ENCODE results near the gene SH3BP2. TPM values are rescaled to one million over a fixed set of nuclear protein-coding genes. Genes with fewer than 3 reads are reported as not detected.
"Not testable (repeated sequence)": the region's sequence is repeated elsewhere in the genome, so short reads cannot be mapped to it uniquely, and the experiment has no call there.

SH3BP2 gene
- total RNA-seq, 5 donors from 2014 or later (not counting 1 experiment from before 2014, with no cell fraction given): 44.0 to 68.2 (median 49.7) TPM

DNA sequence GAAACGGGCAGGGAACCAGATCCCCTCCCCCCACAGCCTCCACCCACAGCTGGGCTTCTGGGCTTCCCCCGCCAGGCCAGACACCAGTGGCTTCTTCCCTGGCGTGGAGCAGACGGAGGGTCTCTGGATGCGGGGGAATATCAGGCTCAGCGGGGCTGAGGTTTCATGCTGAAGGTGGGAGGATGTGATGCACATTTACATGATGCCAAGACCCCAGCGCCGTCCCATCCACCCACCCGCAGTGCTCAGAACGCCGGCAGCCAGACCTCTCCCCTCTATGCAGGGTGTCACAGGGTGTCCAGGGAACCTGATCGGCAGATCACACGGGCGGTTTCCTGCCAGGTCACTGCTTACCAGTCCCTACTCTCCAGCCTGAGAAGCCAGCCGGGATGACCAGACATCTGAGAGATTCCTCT is 24.0 kb upstream of the SH3BP2 start:
- Histone ChIP-seq H3K27ac (ENCODE audit: low read length) (no peak overlapping the region), H3K4me3 (ENCODE audit: control insufficient read depth in 1 of 2, extremely low read depth in 1 of 2, low read length in 1 of 2) (no peak overlapping the region), H3K36me3 (ENCODE audit: control insufficient read depth in 2 of 2, extremely low read depth in 1 of 2, insufficient read depth in 1 of 2, low read length in 1 of 2) (no peaks in the 10 kb centered on the region), H3K4me1 (ENCODE audit: control insufficient read depth in 1 of 2, extremely low read depth in 1 of 2, insufficient read depth in 2 of 2, low read length in 2 of 2) (peaks cover 0 to 5% of the 10 kb centered on the region in 2 experiments), H3K9me3 (no peaks in the 10 kb centered on the region), H3K27me3 (replicated peaks in 1 of 2; ENCODE audit: control insufficient read depth in 2 of 2, extremely low read depth in 1 of 2, insufficient read depth in 2 of 2, low read length in 1 of 2) (no peaks in the 10 kb centered on the region)
- no peak overlapping the region for H3K4me3 Mint-ChIP-seq
- H3K9me3 Mint-ChIP-seq: peaks cover 0 to 3% (median 0%) of the 10 kb centered on the region in 3 donors
- H3K27ac Mint-ChIP-seq: no peak overlapping the region
- no peak for DNase-seq
- ATAC-seq (replicated peaks in 1 of 4): no peak
- ChIA-PET CTCF (no interaction called here), POLR2A (no interaction called here)
- H3K27me3 Mint-ChIP-seq: no peaks in the 10 kb centered on the region
- 87% methylated on average over 3 of the region's 15 CpGs for WGBS (ENCODE audit: insufficient coverage)
- H3K4me1 Mint-ChIP-seq: peaks cover 11 to 14% (median 14%) of the 10 kb centered on the region in 3 donors
- H3K36me3 Mint-ChIP-seq: no peaks in the 10 kb centered on the region

- no peaks in the 10 kb centered on the region for H3K27me3 ChIP-seq (replicated peaks in 1 of 2; ENCODE audit: control insufficient read depth in 2 of 2, extremely low read depth in 1 of 2, insufficient read depth in 2 of 2, low read length in 1 of 2)
- Mint-ChIP-seq H3K36me3 (no peaks in the 10 kb centered on the region), H3K27me3 (no peaks in the 10 kb centered on the region), H3K27ac (peak overlapping the region in 1 of 2 donors; percentile 15), H3K4me1 (peaks cover 8 to 12% (median 11%) of the 10 kb centered on the region in 3 donors), H3K4me3 (no peak overlapping the region), H3K9me3 (peaks cover 0 to 3% (median 0%) of the 10 kb centered on the region in 3 donors)
- ChIA-PET POLR2A (no interaction called here), CTCF (interaction anchor here (0.5 to 0.6 kb wide), 2 partner anchors 15 to 57 kb away, joined by 3 read pairs; no protein-coding TSS in a partner anchor)
- no peaks in the 10 kb centered on the region for H3K4me1 ChIP-seq (ENCODE audit: control insufficient read depth in 1 of 2, extremely low read depth in 1 of 2, insufficient read depth in 2 of 2, low read length in 2 of 2)
- no peaks in the 10 kb centered on the region for H3K9me3 ChIP-seq
- no peak overlapping the region for H3K4me3 ChIP-seq (ENCODE audit: control insufficient read depth in 1 of 2, extremely low read depth in 1 of 2, low read length in 1 of 2)
- H3K27ac ChIP-seq (ENCODE audit: low read length): no peak overlapping the region
- DNase-seq (no peak), ATAC-seq (replicated peaks in 1 of 4) (no peak)
- 80% methylated on average over 1 of the region's 3 CpGs for WGBS (ENCODE audit: insufficient coverage)
- no peaks in the 10 kb centered on the region for H3K36me3 ChIP-seq (ENCODE audit: control insufficient read depth in 2 of 2, extremely low read depth in 1 of 2, insufficient read depth in 1 of 2, low read length in 1 of 2)
Measured at GRCh38 chr4:2771264-2771663, 21.6 kb upstream of the SH3BP2 start.

GRCh38 chr4:2780643-2781042 is 12.2 kb upstream of the SH3BP2 start:
- H3K36me3 ChIP-seq (ENCODE audit: control insufficient read depth in 2 of 2, extremely low read depth in 1 of 2, insufficient read depth in 1 of 2, low read length in 1 of 2); H3K36me3 Mint-ChIP-seq; H3K27ac ChIP-seq (ENCODE audit: low read length); H3K27me3 Mint-ChIP-seq; H3K4me3 ChIP-seq (ENCODE audit: control insufficient read depth in 1 of 2, extremely low read depth in 1 of 2, low read length in 1 of 2); H3K27ac Mint-ChIP-seq; H3K9me3 ChIP-seq; H3K27me3 ChIP-seq (replicated peaks in 1 of 2; ENCODE audit: control insufficient read depth in 2 of 2, extremely low read depth in 1 of 2, insufficient read depth in 2 of 2, low read length in 1 of 2); ATAC-seq (replicated peaks in 1 of 4); H3K4me1 Mint-ChIP-seq; H3K4me3 Mint-ChIP-seq; DNase-seq; H3K4me1 ChIP-seq (ENCODE audit: control insufficient read depth in 1 of 2, extremely low read depth in 1 of 2, insufficient read depth in 2 of 2, low read length in 2 of 2): not testable (repeated sequence)
- ChIA-PET POLR2A (interaction anchor here in 1 of 2 donors (0.7 kb wide), 1 partner anchor 391 kb away, joined by 6 read pairs; no protein-coding TSS in a partner anchor), CTCF (interaction anchor here in 1 of 2 donors (0.6 kb wide), 1 partner anchor 254 kb away, joined by 6 read pairs; no protein-coding TSS in a partner anchor)
- no CpG with 5 or more reads among the region's 5 CpGs for WGBS (ENCODE audit: insufficient coverage)
- peaks cover 8 to 22% (median 11%) of the 10 kb centered on the region in 3 donors for H3K9me3 Mint-ChIP-seq

- Histone ChIP-seq H3K4me1 (ENCODE audit: control insufficient read depth in 1 of 2, extremely low read depth in 1 of 2, insufficient read depth in 2 of 2, low read length in 2 of 2) (peaks cover 14 to 18% of the 10 kb centered on the region in 2 experiments), H3K9me3 (no peaks in the 10 kb centered on the region), H3K27me3 (replicated peaks in 1 of 2; ENCODE audit: control insufficient read depth in 2 of 2, extremely low read depth in 1 of 2, insufficient read depth in 2 of 2, low read length in 1 of 2) (no peaks in the 10 kb centered on the region), H3K4me3 (ENCODE audit: control insufficient read depth in 1 of 2, extremely low read depth in 1 of 2, low read length in 1 of 2) (no peak overlapping the region), H3K36me3 (ENCODE audit: control insufficient read depth in 2 of 2, extremely low read depth in 1 of 2, insufficient read depth in 1 of 2, low read length in 1 of 2) (no peaks in the 10 kb centered on the region), H3K27ac (ENCODE audit: low read length) (no peak overlapping the region)
- ChIA-PET POLR2A (no interaction called here), CTCF (interaction anchor here in 1 of 2 donors (0.5 kb wide), 1 partner anchor 17 kb away, joined by 7 read pairs; no protein-coding TSS in a partner anchor)
- ATAC-seq (replicated peaks in 1 of 4): no peak
- Mint-ChIP-seq H3K9me3 (peaks cover 8 to 22% (median 11%) of the 10 kb centered on the region in 3 donors), H3K4me3 (no peak overlapping the region), H3K36me3 (no peaks in the 10 kb centered on the region), H3K4me1 (peaks cover 12 to 17% (median 13%) of the 10 kb centered on the region in 3 donors), H3K27me3 (no peaks in the 10 kb centered on the region), H3K27ac (no peak overlapping the region)
- 100% methylated on average over 3 of the region's 10 CpGs for WGBS (ENCODE audit: insufficient coverage)
- DNase-seq: no peak
Measured at GRCh38 chr4:2781911-2782310, 11.0 kb upstream of the SH3BP2 start.

- WGBS (ENCODE audit: insufficient coverage): 100% methylated on average over 1 of the region's 4 CpGs
- CTCF ChIA-PET: no interaction called here
- H3K36me3 ChIP-seq (ENCODE audit: control insufficient read depth in 2 of 2, extremely low read depth in 1 of 2, insufficient read depth in 1 of 2, low read length in 1 of 2): no peaks in the 10 kb centered on the region
- peaks cover 8 to 22% (median 11%) of the 10 kb centered on the region in 3 donors for H3K9me3 Mint-ChIP-seq
- peaks cover 26 to 36% (median 30%) of the 10 kb centered on the region in 3 donors for H3K4me1 Mint-ChIP-seq
- H3K27me3 ChIP-seq (replicated peaks in 1 of 2; ENCODE audit: control insufficient read depth in 2 of 2, extremely low read depth in 1 of 2, insufficient read depth in 2 of 2, low read length in 1 of 2): no peaks in the 10 kb centered on the region
- H3K36me3 Mint-ChIP-seq: no peaks in the 10 kb centered on the region
- no peaks in the 10 kb centered on the region for H3K9me3 ChIP-seq
- no peak overlapping the region for H3K27ac ChIP-seq (ENCODE audit: low read length)
- ATAC-seq (replicated peaks in 1 of 4) (no peak), DNase-seq (no peak)
- peak overlapping the region; percentile 3 to 9 for H3K27ac Mint-ChIP-seq
- H3K27me3 Mint-ChIP-seq: no peaks in the 10 kb centered on the region
- POLR2A ChIA-PET: no interaction called here
- no peak overlapping the region for H3K4me3 Mint-ChIP-seq
- peaks cover 30 to 37% of the 10 kb centered on the region in 2 experiments for H3K4me1 ChIP-seq (ENCODE audit: control insufficient read depth in 1 of 2, extremely low read depth in 1 of 2, insufficient read depth in 2 of 2, low read length in 2 of 2)
- no peak overlapping the region for H3K4me3 ChIP-seq (ENCODE audit: control insufficient read depth in 1 of 2, extremely low read depth in 1 of 2, low read length in 1 of 2)
Measured at GRCh38 chr4:2783790-2784189, 9.1 kb upstream of the SH3BP2 start.

DNA sequence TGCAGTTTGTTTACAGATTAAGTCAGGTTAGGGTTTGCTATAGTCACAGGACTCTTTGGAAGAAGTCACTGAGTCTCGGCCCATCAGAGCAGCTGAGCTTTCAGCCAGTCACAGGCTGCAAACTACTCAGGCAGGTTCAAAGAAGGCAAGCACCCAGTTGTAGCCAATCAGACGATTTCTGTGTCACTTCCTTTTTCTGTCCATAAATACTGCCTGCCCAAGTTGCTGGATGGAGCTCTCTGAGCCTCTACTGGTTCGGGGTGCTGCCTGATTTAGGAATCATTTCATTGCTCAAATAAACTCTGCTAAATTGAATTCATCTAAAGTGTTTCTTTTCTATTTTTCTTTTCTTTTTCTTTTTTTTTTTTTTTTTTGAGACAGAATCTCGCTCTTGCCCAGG is 7.3 kb upstream of the SH3BP2 start:
- ChIA-PET CTCF (interaction anchor here in 1 of 2 donors (0.7 kb wide), 1 partner anchor 192 kb away, joined by 4 read pairs; no protein-coding TSS in a partner anchor), POLR2A (interaction anchor here (0.7 kb wide), 3 partner anchors 27 to 461 kb away, joined by 5 to 9 read pairs (median 7); no protein-coding TSS in a partner anchor)
- peak overlapping the region; percentile 91 to 93 for H3K27ac Mint-ChIP-seq
- H3K27me3 Mint-ChIP-seq: no peaks in the 10 kb centered on the region
- peak overlapping the region in 1 of 3 donors; percentile 67 for H3K4me3 Mint-ChIP-seq
- Histone ChIP-seq H3K4me3 (ENCODE audit: control insufficient read depth in 1 of 2, extremely low read depth in 1 of 2, low read length in 1 of 2) (no peak overlapping the region), H3K36me3 (ENCODE audit: control insufficient read depth in 2 of 2, extremely low read depth in 1 of 2, insufficient read depth in 1 of 2, low read length in 1 of 2) (no peaks in the 10 kb centered on the region), H3K4me1 (ENCODE audit: control insufficient read depth in 1 of 2, extremely low read depth in 1 of 2, insufficient read depth in 2 of 2, low read length in 2 of 2) (peaks cover 31 to 50% of the 10 kb centered on the region in 2 experiments), H3K9me3 (no peaks in the 10 kb centered on the region), H3K27ac (ENCODE audit: low read length) (peak overlapping the region; percentile 93), H3K27me3 (replicated peaks in 1 of 2; ENCODE audit: control insufficient read depth in 2 of 2, extremely low read depth in 1 of 2, insufficient read depth in 2 of 2, low read length in 1 of 2) (no peaks in the 10 kb centered on the region)
- WGBS (ENCODE audit: insufficient coverage): 45% methylated on average over 1 of the region's 4 CpGs
- H3K9me3 Mint-ChIP-seq: peaks cover 8 to 22% (median 11%) of the 10 kb centered on the region in 3 donors
- ATAC-seq (replicated peaks in 1 of 4) (peak; percentile 54 to 67 (median 56)), DNase-seq (peak in 3 of 35 experiments; percentile 21 to 62 (median 31))
- H3K36me3 Mint-ChIP-seq: no peaks in the 10 kb centered on the region
- peaks cover 34 to 49% (median 40%) of the 10 kb centered on the region in 3 donors for H3K4me1 Mint-ChIP-seq

Measured in T-cell (primary cell).